Erythroblast (primary cell): ENCODE results near the gene USP2.

Experiments used
- GATA1 ChIP-seq: IDR thresholded peaks from 2 replicates; pipeline ENCODE4 v1.6.1; 2011; ENCODE audit warnings: low read depth, mild to moderate bottlenecking, control low read depth, low read length, moderate library complexity
- POLR2A ChIP-seq: IDR thresholded peaks from 2 replicates; pipeline ENCODE4 v1.6.1; 2011; ENCODE audit warnings: mild to moderate bottlenecking, low read length

DNA sequence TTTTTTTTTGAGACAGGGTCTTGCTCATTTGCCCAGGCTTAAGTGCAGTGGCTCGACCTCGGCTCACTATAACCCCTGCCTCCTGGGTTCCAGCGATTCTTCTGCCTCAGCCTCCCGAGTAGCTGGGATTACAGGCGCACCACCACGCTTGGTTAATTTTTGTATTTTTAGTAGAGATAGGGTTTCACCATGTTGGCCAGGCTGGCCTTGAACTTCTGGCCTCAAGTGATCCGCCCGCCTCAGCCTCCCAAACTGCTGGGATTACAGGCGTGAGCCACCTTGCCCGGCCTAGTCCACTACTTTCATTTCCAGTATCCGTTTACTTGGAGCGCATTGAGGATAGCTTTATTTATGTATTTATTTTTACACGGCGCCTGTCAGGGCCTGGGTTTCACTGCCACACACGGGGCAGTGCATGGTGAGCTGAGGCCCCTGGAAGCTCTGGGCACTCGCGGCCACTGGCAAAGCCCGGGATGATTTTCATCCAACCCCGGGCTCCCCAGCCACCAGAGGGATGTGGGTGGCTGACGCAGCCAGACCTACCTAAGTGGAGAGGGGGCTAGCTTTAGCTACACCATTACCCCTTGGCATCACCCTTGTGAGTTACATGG, 58.5 kb downstream of the USP2 start:
- TF ChIP-seq POLR2A = no peak
- TF ChIP-seq GATA1 = no peak
